HepG2 (cell line): ENCODE results near the gene LDLRAD4. TPM values are rescaled to one million over a fixed set of nuclear protein-coding genes. Genes with fewer than 3 reads are reported as not detected.

Experiments
- ARID2 ChIP-seq: sonication (generic); formaldehyde crosslinking; IDR thresholded peaks from 2 replicates; pipeline ENCODE4 v1.8.1; 2022; ENCODE audit warnings: mild to moderate bottlenecking, missing genetic modification reagents, borderline replicate concordance
- CREBL2 ChIP-seq: sonication (generic); formaldehyde crosslinking; IDR thresholded peaks from 2 replicates; pipeline ENCODE4 v1.8.1; 2023; ENCODE audit warnings: missing genetic modification reagents, mild to moderate bottlenecking, borderline replicate concordance
- ZBTB14 ChIP-seq: sonication (generic); formaldehyde crosslinking; IDR thresholded peaks from 2 replicates; pipeline ENCODE4 v1.4.0; 2020; ENCODE audit warnings: missing genetic modification reagents
- ZKSCAN8 ChIP-seq: IDR thresholded peaks from 2 replicates; pipeline ENCODE4 v1.6.1; 2016; ENCODE audit warnings: borderline replicate concordance, missing genetic modification reagents, missing compliant biosample characterization
- ZNF143 ChIP-seq: sonication (generic); formaldehyde crosslinking; IDR thresholded peaks from 2 replicates; pipeline ENCODE4 v1.4.0; 2020; ENCODE audit warnings: missing genetic modification reagents
- ZNF280D ChIP-seq: sonication (generic); formaldehyde crosslinking; IDR thresholded peaks from 2 replicates; pipeline ENCODE4 v1.5.1; 2020; ENCODE audit warnings: mild to moderate bottlenecking, missing genetic modification reagents
- ZNF282 ChIP-seq: fragments of 450-650 bp; IDR thresholded peaks from 2 replicates; pipeline ENCODE4 v1.6.1; 2018; ENCODE audit not compliant: partially characterized antibody
- ZNF414 ChIP-seq: sonication (generic); formaldehyde crosslinking; IDR thresholded peaks from 2 replicates; pipeline ENCODE4 v1.5.0; 2020; ENCODE audit warnings: missing genetic modification reagents
- ZNF761 ChIP-seq: sonication (generic); formaldehyde crosslinking; conservative IDR thresholded peaks from 2 replicates; pipeline ENCODE4 v1.4.0; 2020; ENCODE audit warnings: mild to moderate bottlenecking, missing genetic modification reagents
- ZNF850 ChIP-seq: sonication (generic); formaldehyde crosslinking; conservative IDR thresholded peaks from 2 replicates; pipeline ENCODE4 v1.9.0; 2021; ENCODE audit warnings: mild to moderate bottlenecking, missing genetic modification reagents
- ZSCAN29 ChIP-seq: sonication (generic); formaldehyde crosslinking; conservative IDR thresholded peaks from 2 replicates; pipeline ENCODE4 v1.4.0; 2020; ENCODE audit warnings: mild to moderate bottlenecking, missing genetic modification reagents
- polyA plus RNA-seq, 8 experiments: library from polyadenylated mRNA; depleted of rRNA in 3 of 8; stranded (reverse) in 7 of 8; unstranded in 1 of 8; fragments of >200 nt; fragmentation: Illumina TruSeq in 4 of 8; extraction: Trizol in 4 of 8; gene quantifications; 2 replicates each; pipeline versions ENCODE4 v1.2.1 to v1.2.3, GENCODE V29; 2011 to 2016; ENCODE audit warnings: low read depth in 4 of 8, missing spikeins in 1 of 8, mixed read lengths in 1 of 8; ENCODE audit not compliant: insufficient read depth in 1 of 8
- total RNA-seq, 5 experiments: library from RNA; depleted of rRNA; stranded (reverse); fragments of >200 nt; fragmentation: Illumina TruSeq; extraction: Trizol; gene quantifications; 2 replicates each; pipeline ENCODE4 v1.2.3, GENCODE V29; 2016; ENCODE audit warnings: low read depth in 1 of 5

LDLRAD4 gene
- total and polyA plus RNA-seq, 2 of the 13 experiments (the other 11 are each of a cell fraction or from before 2014, with no cell fraction given) = 13.6 to 20.9 TPM

GRCh38 chr18:13461469-13461868 lies 242.9 kb downstream of the LDLRAD4 start (continued):
- TF ChIP-seq ARID2 (CRISPR knock-in tag) (no peak), ZNF143 (CRISPR knock-in tag) (no peak), ZSCAN29 (CRISPR knock-in tag) (no peak), ZBTB14 (CRISPR knock-in tag) (no peak), ZNF761 (no peak), ZKSCAN8 (CRISPR knock-in tag) (no peak), ZNF280D (CRISPR knock-in tag) (no peak), ZNF282 (no peak), ZNF414 (CRISPR knock-in tag) (no peak), ZNF850 (CRISPR knock-in tag) (no peak), CREBL2 (CRISPR knock-in tag) (no peak)
